ENCODE data around the gene CSNK2A1.

Gene CSNK2A1

GRCh38 chr20:548906-549305, 5.3 kb upstream of the CSNK2A1 start:
- no peak overlapping the region for H3K4me3 ChIP-seq (replicated peaks; ENCODE audit: insufficient read depth, low read length)
- no peak for TF ChIP-seq SPI1 (IDR thresholded peaks at IDR 0.05; ENCODE audit: borderline replicate concordance, low read depth)
- TF ChIP-seq POLR2AphosphoS5 (IDR thresholded peaks at IDR 0.05; ENCODE audit: low read depth): no peak
- no peak for TF ChIP-seq REST (IDR thresholded peaks at IDR 0.05; ENCODE audit: insufficient replicate concordance, low read depth)
- no peak for TF ChIP-seq GABPA (IDR thresholded peaks at IDR 0.05; ENCODE audit: low read depth)
- no peak overlapping the region for H3K27ac ChIP-seq (replicated peaks)
- H3K27me3 ChIP-seq (ENCODE audit: insufficient read depth, poor library complexity, severe bottlenecking): no peaks in the 10 kb centered on the region
- no peak for DNase-seq (ENCODE audit: low read depth in 1 of 2, low spot score in 1 of 2)

- no peaks in the 10 kb centered on the region for H3K27me3 ChIP-seq (ENCODE audit: insufficient read depth, poor library complexity, severe bottlenecking)
- H3K4me3 ChIP-seq (replicated peaks; ENCODE audit: insufficient read depth, low read length): no peak overlapping the region
- DNase-seq (ENCODE audit: low read depth in 1 of 2, low spot score in 1 of 2): no peak
- no peak for TF ChIP-seq GABPA (IDR thresholded peaks at IDR 0.05; ENCODE audit: low read depth)
- TF ChIP-seq CTCF (IDR thresholded peaks at IDR 0.05; ENCODE audit: insufficient read depth, low read length): no peak
- no peak for TF ChIP-seq POLR2AphosphoS5 (IDR thresholded peaks at IDR 0.05; ENCODE audit: low read depth)
- no peak for TF ChIP-seq SPI1 (IDR thresholded peaks at IDR 0.05; ENCODE audit: borderline replicate concordance, low read depth)
- no peak for TF ChIP-seq REST (IDR thresholded peaks at IDR 0.05; ENCODE audit: insufficient replicate concordance, low read depth)
- no peak overlapping the region for H3K27ac ChIP-seq (replicated peaks)
Observed at GRCh38 chr20:547394-547793, 3.8 kb upstream of the CSNK2A1 start.

- DNase-seq (ENCODE audit: low read depth in 1 of 2, low spot score in 1 of 2): no peak
- TF ChIP-seq SPI1 (IDR thresholded peaks at IDR 0.05; ENCODE audit: borderline replicate concordance, low read depth) (no peak), GABPA (IDR thresholded peaks at IDR 0.05; ENCODE audit: low read depth) (no peak), POLR2AphosphoS5 (IDR thresholded peaks at IDR 0.05; ENCODE audit: low read depth) (no peak), CTCF (IDR thresholded peaks at IDR 0.05; ENCODE audit: insufficient read depth, low read length) (no peak), REST (IDR thresholded peaks at IDR 0.05; ENCODE audit: insufficient replicate concordance, low read depth) (no peak)
- Histone ChIP-seq H3K27me3 (ENCODE audit: insufficient read depth, poor library complexity, severe bottlenecking) (no peaks in the 10 kb centered on the region), H3K27ac (replicated peaks) (no peak overlapping the region), H3K4me3 (replicated peaks; ENCODE audit: insufficient read depth, low read length) (no peak overlapping the region)
Observed at GRCh38 chr20:546353-546752, 2.8 kb upstream of the CSNK2A1 start.
